Urothelium cell line (cell line): ENCODE results near the gene SMC4.
"Not testable (repeated sequence)": the region's sequence is repeated elsewhere in the genome, so short reads cannot be mapped to it uniquely, and the experiment has no call there.

Experiments
- DNase-seq: peaks from one replicate; pipeline ENCODE4 v3.0.0; 2011; ENCODE audit warnings: low spot score, mixed read lengths
- FAIRE-seq: peaks from 2 replicates; lab custom pipeline; 2011; peaks lifted over from hg19 to GRCh38; lab: Jason Lieb, UNC

SMC4 gene

DNA sequence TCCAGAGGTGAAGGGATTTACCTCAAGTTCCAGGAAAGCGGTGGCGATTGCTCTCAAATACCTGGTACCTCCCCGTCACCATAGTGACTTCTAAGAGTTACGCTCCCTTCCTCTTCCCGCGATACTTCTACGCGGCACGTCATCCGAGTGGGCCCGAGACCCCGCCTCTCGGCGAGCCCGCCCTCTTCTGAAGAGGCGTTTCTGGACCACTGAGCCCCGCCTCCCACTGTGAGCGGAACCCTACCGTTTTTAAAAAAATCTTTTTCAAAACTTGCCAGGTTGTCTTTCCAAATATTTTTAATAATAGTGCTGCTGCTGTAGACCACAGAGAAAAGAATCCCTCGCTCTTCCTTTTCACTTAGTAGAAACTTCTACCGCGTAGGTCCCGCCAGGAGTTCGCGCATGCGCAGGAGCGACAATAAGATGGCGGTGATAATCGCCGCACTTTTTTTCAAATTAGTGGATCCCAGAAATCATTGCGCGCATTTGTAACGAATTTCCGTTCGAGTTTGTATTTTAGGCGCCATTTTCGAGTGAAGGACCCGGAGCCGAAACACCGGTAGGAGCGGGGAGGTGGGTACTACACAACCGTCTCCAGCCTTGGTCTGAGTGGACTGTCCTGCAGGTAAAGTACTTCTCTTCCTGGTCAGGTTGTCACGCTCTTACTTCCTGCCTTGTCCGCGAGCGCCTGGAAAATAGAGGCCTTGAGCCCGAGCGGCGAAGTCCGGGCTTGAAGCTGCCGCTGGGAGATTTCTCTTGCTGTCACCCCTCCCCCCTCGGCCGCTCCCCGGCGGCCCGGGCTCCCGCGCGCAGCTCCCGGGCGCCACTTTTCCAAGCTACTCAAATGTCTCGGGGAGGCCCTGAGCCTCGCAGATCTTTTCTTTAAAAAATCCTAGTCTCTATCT, at the start of gene SMC4, which contains the start of gene IFT80:
TSS of gene SMC4 (plus strand) at position 526 of the 905 bp plus-strand sequence. CDS start 1,177 bp downstream, outside the sequence.
TSS of gene IFT80 (minus strand) at position 101 of the 905 bp plus-strand sequence. CDS start 14,625 bp downstream, outside the sequence.
- DNase-seq (peak; percentile 91), FAIRE-seq (no peak)

DNA sequence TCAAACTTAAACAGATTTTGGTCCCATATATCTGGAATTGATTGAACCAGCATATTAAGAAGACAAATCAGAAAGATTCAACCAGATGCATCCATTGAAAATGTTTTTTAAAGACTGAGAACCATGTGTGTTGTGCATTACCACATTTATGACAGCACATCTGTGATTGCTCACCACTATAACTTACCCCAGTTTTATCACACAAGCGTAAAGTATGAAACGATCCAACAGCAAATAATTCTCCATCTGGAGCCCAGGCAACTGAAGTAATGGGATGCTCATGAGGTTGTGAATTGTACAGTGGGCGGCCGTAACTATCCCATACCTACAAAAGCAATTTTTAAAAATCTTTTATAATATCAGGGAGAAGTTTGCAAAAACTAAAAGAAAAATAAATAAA, 43.6 kb upstream of the SMC4 start:
- DNase-seq, result no peak
- FAIRE-seq, result no peak

DNA sequence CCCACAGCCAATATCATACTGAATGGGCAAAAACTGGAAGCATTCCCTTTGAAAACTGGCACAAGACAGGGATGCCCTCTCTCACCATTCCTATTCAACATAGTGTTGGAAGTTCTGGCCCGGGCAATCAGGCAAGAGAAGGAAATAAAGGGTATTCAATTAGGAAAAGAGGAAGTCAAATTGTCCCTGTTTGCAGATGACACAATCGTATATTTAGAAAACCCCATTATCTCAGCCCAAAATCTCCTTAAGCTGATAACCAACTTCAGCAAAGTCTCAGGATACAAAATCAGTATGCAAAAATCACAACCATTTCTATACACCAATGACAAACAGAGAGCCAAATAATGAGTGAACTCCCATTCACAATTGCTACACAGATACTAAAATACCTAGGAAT, 36.6 kb upstream of the SMC4 start:
- DNase-seq, FAIRE-seq: not testable (repeated sequence)

DNA sequence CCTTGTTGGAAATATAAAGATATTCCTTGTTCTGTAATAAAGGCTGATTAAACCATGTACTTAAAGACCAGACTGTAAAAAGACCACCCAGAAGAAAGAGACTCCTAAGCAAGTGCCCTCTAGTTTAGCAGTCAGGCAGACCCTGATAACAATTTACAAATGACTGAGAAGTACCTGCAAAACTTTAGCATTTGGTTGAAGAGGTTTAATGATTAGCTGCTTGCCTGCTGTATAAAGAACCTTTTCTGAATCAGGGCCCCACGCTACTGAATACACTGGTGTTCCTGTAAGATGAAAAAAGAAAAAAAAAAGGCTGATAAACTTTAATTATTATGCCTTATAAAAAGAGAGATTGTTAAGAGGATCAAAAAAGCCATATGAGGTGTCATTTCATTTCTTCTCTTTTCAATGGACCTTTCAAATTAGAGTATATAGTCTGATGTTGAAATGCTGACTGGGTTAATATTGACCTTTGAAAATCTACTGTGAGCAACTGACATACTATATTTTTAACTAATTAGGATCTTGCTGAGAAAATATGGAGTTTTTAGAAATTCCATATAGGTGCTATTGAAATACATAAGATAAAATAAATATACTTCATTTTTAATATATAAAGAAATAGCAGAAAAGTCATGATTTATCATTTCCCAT, 33.5 kb upstream of the SMC4 start:
- FAIRE-seq, result no peak

DNA sequence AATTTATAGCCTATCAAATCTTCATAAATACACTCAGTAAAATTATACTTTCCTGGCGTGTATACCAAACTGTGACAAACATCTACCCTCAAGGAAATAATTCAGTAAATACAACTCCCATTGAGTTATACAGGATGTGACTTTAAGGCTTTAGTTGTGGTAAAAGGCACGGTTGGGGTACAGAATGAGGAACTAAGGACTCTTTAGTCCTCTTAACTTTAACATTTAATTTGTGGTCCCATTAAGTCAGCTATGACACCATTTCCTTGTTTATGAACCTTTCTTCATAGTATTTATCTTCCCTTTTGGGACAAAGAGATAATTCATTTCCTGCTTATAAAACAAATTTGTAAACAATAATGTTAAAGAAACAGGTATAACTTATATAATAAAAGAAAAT, 30.6 kb upstream of the SMC4 start:
- FAIRE-seq, result no peak
- no peak for DNase-seq

More for the DNA sequence above, 33.5 kb upstream of the SMC4 start:
- no peak for DNase-seq

DNA sequence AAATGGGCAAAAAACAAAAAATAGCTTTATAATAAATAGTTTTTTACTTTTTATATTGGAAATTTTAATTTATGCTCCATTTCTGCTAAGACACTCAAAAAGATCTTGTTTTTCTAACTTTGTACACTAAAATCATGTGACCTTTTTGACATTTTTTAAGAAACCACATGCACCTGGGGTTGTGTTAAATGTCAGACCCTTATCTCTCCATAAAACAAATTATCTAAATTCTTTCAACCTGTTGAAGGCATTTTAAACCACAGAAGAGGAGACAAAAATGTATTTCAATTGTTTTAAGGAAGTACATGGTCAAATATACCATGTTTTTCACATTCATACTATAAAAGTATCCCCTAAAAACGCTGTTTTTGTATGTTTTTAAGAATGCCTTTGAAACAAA, 29.7 kb upstream of the SMC4 start:
- FAIRE-seq (no peak), DNase-seq (no peak)

DNA sequence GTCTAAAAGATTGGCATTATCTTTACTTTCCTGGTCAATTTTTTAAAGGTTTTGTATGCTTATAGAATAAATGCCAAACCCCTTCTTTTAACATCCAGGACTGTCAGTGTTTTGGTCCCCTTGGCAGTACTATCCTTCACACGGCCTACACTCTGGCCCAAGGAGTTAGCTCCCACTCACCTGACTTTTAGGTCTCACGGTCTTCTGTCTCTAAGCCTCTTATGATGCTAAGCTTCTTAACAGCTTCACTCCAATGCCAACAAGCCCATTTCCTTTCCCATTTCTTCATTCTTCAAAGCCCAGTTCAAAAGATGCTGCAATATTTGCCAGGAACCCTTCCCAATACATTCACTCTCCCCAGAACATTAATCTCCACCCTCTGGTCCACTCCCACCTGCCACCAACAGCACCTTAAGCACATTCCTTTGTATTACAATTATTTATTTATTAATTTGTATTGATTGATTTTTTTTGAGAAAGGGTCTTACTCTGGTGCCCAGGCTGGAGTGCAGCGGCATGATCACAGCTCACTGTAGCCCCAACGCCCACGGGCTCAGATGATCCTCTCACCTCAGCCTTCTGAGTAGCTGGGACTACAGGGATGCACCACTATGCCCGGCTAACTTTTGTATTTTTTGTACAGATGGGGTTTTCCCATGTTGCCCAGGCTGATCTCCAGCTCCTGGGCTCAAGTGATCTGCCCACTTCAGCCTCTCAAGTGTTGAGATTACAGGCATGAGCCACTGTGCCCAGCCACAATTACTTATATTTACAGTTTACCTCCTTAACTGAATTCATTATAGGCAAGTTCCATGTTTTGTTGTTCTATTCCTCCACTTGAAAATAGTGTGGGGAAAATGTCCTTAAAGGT, 28.2 kb upstream of the SMC4 start:
- DNase-seq, result no peak
- FAIRE-seq, result no peak

DNA sequence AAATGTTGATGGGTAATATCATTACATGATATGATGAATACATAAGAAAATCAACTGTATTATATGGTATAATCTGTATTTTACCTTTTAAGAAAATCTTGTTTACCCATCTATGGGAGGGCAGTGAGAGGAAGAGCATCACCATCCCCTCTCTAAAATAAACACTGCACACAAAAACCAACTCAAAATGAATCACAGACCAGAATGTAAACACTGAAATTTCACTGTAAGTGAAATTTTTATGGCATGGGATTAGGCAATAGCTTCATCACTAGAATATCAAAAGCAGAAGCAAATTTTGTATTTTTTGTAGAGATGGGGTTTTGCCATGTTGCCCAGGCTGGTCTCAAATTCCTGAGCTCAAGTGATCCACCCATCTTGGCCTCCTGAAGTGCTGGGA, 26.7 kb upstream of the SMC4 start:
- DNase-seq (no peak), FAIRE-seq (no peak)

DNA sequence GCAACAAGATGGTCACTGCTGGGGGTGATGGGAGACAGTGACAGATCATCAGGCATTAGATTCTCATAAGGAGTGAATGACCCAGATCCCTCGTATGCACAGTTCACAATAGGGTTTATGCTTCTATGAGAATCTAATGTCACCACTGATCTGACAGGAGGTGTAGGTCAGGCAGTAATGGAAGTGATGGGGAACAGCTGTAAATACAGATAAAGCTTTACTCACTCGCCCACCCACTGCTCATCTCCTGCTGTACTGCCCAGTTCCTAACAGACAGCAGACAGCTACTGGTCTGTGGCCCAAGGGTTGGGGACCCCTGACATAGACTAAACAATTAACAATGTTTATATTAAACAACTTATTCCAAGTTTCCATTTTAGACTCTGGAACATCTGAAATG, 25.8 kb upstream of the SMC4 start:
- DNase-seq, result no peak
- no peak for FAIRE-seq

DNA sequence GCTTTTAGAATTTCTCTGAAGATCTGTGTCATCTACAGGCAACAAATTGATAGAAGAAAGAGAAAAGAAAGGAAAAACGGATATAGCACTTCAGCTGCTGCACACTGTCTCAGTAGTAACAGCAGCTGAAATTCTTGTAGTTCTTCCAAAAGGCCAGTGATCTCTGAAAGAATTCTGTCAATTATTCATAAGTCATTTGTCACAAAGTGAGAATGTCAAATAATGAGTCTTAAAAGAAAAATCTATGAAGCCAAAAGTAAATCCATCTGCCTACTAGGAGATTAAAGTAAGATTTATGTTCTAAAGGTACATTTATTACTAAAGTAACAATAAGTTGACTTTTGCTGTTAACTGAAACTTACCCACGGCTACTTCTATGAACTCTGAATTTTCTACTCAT, 25.0 kb upstream of the SMC4 start:
- no peak for DNase-seq
- FAIRE-seq, result no peak

DNA sequence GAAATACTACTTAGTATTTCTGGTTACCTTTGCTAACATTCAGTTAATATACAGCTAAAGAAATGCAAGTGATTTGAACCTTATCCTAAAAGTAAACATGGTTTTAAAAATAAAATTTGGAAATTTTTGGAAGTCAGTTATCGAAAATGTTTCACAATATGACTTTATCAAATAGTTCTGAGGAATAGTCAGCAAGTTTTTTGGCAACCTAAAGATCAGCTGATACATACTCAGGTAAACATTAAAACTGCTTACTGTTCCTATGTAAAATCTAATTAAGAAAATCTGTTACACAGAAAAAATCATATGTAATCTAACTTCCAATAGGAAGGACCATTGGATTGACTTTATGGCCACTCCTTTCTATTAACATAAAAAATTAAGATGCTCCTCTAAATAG, 24.5 kb upstream of the SMC4 start:
- FAIRE-seq, result no peak
- DNase-seq, result no peak

DNA sequence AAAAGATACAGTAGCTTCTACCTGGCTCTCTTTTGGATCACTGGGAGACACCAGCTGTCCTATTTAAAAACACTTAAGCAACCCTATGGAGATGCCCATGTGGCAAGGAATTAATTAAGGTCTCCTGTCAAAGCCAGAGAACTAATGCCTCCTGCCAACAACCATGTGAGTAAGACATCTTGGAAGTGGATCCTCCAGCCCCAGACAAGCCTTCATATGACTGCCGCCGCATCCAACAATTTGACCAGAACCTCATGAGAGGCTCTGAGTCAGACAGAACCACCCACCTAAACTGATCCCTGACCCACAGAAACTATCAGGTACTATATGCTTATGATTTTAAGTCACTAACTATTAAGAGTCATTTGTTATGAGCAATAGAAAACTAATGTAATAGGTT, 22.8 kb upstream of the SMC4 start:
- FAIRE-seq (no peak), DNase-seq (no peak)

DNA sequence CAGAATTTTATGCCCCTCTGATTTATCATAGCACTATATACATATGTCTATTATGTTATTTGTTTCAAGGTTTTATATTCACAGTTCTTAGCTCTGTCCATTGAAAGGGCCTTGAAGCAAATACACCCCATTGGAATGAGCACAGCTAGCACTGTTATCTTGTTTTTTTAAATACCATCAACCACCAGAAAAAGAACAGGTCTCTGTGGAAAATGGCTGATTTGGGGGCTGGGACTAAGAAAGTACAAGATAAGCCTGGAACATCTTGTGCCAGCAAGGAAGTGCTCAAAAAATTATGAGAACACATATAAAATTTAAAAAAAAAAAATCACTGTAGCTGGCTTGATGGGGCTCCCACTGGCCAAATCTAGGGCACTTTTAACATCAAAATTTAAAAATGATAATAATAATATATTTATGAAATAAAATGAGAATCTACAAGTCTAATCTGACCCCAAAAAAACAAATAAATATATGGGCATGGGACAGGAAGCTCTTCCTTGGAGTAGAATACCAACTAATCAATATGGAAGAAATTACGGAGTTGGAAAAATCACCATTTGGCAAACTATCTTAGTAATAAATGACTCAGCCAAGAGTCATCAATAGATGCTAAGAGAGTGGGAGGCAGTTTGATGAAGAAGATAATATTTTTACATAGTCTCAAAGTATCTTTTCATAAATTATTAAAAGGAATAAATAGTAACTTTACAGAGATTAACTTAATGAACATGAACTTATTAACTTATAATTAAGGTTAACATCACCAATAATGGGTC, 20.9 kb upstream of the SMC4 start:
- FAIRE-seq, result no peak
- no peak for DNase-seq

DNA sequence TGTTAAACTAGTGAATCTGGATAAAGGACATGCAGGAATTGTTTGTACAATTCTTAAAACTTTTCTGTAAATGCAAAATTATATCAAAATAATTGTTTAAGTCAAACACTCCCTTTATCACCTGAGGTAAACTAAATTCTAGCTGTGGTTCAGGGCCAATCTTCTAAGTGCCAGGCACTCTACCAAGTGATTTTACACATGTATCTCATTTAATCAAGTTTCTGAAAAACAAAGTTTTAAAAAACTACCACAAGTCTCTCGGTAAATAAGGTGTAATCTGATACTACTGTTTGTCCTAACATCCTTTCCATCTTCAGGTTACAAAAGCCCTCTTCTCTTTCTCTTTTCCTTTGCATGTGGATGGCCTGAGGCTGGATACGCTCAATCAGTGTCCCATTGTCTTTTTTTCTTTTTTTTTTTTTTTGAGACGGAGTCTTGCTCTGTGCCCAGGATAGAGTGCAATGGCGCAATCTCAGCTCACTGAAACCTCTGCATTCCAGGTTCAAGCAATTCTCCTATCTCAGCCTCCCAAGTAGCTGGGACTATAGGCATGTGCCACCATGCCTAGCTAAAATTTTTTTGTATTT, 19.7 kb upstream of the SMC4 start:
- no peak for DNase-seq

DNA sequence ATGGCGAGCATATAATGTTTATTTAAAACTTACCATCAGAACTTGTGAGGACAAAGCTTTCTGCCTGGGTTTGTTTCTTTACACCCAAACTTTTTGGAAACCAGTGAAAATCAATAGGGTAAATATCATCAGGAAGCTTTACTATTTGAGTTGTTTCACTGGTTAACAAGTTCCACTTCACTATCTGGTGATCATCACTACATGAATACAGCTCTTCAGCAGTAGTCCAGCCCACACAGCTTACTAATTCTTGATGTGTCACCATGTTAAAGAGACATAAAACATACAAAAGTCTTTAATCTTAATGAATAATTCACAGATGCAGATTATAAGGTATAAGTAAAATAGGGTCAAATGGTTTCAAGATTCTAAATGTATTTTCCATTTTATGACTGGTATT, 18.0 kb upstream of the SMC4 start:
- FAIRE-seq, result no peak
- no peak for DNase-seq

More for the DNA sequence above, 19.7 kb upstream of the SMC4 start:
- FAIRE-seq, result no peak

DNA sequence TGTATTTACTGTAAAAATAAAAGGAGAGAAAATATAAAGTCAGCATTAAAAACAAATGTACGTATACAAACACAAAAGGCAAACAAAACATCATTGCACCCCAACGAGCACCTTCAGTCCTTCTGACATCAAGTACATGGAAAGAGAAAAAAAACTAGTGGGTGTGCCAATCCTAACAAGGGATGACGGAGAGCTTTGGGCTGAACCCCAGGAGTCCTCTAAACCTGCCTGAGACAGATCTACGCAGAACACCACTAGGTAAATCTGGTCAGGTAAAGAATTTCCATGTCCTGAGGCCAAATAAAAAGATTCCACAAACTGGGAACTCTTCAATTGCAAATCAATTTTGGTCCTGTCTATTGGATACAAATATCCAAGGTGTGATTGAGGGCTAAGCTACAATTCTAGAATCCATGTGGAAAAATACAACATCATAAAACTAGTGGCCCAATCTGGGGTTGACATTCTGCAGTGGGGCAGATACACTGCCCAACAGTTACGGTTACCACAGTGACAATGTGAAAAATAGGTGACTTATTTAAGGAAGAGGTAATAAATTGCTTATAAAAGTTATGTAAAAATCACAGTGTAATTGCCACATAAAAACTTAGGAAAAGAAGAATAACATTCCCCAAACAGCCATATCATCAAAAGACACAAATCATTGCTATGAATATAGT, 14.7 kb upstream of the SMC4 start:
- FAIRE-seq (no peak), DNase-seq (no peak)

DNA sequence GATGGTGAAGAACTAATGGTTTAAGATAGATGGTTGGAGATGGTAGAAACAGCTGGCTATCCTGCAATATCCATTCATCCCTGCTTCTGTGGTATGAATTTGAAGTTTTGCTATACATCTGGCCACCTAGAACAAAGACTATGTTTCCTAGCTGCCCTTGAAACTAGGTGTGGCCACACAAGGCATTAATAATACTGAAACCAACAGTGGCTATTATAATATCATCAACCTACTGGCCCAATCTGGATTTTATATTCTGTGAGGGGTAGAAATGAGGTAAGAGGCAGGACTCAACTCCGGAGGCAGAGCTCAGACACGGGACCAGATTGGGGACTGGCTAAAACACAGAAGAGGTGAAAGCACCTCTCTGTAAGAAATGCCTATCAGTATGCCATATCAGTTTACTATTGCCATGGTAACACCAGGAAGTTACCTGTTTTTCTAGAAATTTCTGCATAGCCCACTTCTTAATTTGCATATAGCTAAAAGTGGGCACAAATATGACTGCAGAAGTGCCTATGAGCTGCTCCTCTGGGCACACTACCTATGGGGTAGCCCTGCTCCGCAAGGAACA, 8.8 kb upstream of the SMC4 start:
- no peak for DNase-seq
- FAIRE-seq, result no peak

DNA sequence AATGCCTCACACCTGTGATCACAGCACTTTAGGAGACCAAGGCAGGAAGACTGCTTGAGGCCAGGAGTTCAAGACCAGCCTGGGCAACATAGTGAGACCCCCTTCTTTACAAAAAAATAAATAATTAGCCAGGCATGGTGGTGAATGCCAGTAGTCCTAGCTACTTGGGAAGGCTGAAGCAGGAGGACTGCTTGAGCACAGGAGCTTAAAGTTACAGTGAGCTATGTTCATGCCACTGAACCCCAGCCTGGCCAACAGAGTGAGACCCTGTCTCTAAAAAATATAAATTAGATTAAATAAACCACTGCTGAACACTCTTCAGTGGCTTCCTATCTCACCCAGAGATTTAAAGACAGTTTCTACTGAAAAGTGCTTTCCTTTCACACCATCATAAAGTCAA, 6.7 kb upstream of the SMC4 start:
- no peak for DNase-seq
- FAIRE-seq, result no peak
